HCT116 (cell line): ENCODE measurements around the gene PLEKHO2. TPM values are rescaled to one million over a fixed set of nuclear protein-coding genes. Genes with fewer than 3 reads are reported as not detected.

Experiments
- ATAC-seq: fragments of 200-7000 bp; cut with Tn5 transposase; 2 replicates; pipeline ENCODE4 v1.9.1; 2020; ENCODE audit warnings: mild to moderate bottlenecking, moderate library complexity
- Bru-seq: library from RNA; stranded (reverse); fragments of 400-500 nt; gene quantifications from one replicate; lab custom pipeline; 2021; lab: Mats Ljungman, UMichigan
- BruChase-seq, 2 experiments: library from RNA; stranded (reverse); fragments of 400-500 nt; gene quantifications; one replicate each; lab custom pipeline; 2021; lab: Mats Ljungman, UMichigan
- BruUV-seq: library from RNA; stranded (reverse); fragments of 400-500 nt; replicated peaks from 2 replicates; lab custom pipeline; 2021; lab: Mats Ljungman, UMichigan
- CTCF ChIA-PET: fragments of 300-600 bp; sonication (Branson Sonifier 250); formaldehyde crosslinking; loops from one replicate; lab custom pipeline; 2021; ENCODE audit warnings: antibody characterized with exemption; lab: Charles Lee
- POLR2A ChIA-PET: fragments of 300-600, 350-600 bp; sonication (Branson Sonifier 250); formaldehyde crosslinking; loops from one replicate; lab custom pipeline; 2021; ENCODE audit warnings: antibody characterized with exemption; lab: Charles Lee
- RAD21 ChIA-PET, 2 experiments: fragments of 300-600 bp; sonication (Branson Sonifier 250); formaldehyde crosslinking; loops; one replicate each; lab custom pipeline; 2023; ENCODE audit warnings: low total read pairs in 2 of 2; ENCODE audit not compliant: uncharacterized antibody in 2 of 2, unreplicated experiment in 2 of 2, low non-redundant PET in 1 of 2; lab: Charles Lee
- DNase-seq: peaks from one replicate; pipeline ENCODE4 v3.0.0-alpha.2; 2010; ENCODE audit warnings: low read depth, low spot score
- H2AFZ ChIP-seq: fragments of 200-600 bp; shearing (Covaris generic), sonication (generic); 2 replicates; pipeline ENCODE4 v1.6.1; 2017; ENCODE audit warnings: low read depth, mixed run types, mixed read lengths, antibody characterized with exemption, low read length; ENCODE audit not compliant: poor library complexity, severe bottlenecking
- H3K27ac ChIP-seq: 2 replicates; pipeline ENCODE4 v1.5.1; 2012; ENCODE audit warnings: low read depth, low read length
- H3K27me3 ChIP-seq: fragments of 200-600 bp; sonication (generic); 2 replicates; pipeline ENCODE4 v1.6.1; 2016; ENCODE audit warnings: mixed run types, low read length, mixed read lengths; ENCODE audit not compliant: insufficient read depth
- H3K36me3 ChIP-seq, 2 experiments: fragments of 200-500 bp in 1 of 2; fragments of 200-600 bp in 1 of 2; sonication (Bioruptor generic) in 1 of 2; sonication (generic) in 1 of 2; 2 replicates each; pipeline versions ENCODE4 v1.5.1 to v1.6.1; 2014 to 2016; ENCODE audit warnings: low read length in 2 of 2, inconsistent platforms in 1 of 2, mixed read lengths in 1 of 2, mixed run types in 1 of 2; ENCODE audit not compliant: insufficient read depth in 2 of 2, control insufficient read depth in 1 of 2
- H3K4me1 ChIP-seq, 2 experiments: fragments of 200-600 bp in 1 of 2; sonication (generic) in 1 of 2; 2 replicates each; pipeline versions ENCODE4 v1.5.1 to v1.6.1; 2012 to 2017; ENCODE audit warnings: low read length in 2 of 2, inconsistent platforms in 1 of 2, mild to moderate bottlenecking in 1 of 2, mixed read lengths in 1 of 2, mixed run types in 1 of 2, moderate library complexity in 1 of 2; ENCODE audit not compliant: insufficient read depth in 2 of 2, control insufficient read depth in 1 of 2
- H3K4me2 ChIP-seq: fragments of 200-600 bp; sonication (generic); 2 replicates; pipeline ENCODE4 v1.6.1; 2017; ENCODE audit warnings: mixed run types, low read length, mixed read lengths
- H3K4me3 ChIP-seq, 2 experiments: fragments of 200-600 bp in 1 of 2; sonication (generic) in 1 of 2; replicated peaks in 1 of 2; 2 replicates each; pipeline ENCODE4 v1.5.1; 2011 to 2016; ENCODE audit warnings: low read length in 2 of 2, control low read depth in 1 of 2, low read depth in 1 of 2, mild to moderate bottlenecking in 1 of 2, mixed read lengths in 1 of 2, mixed run types in 1 of 2
- H3K79me2 ChIP-seq: fragments of 200-600 bp; sonication (generic); 2 replicates; pipeline ENCODE4 v1.6.1; 2017; ENCODE audit warnings: mild to moderate bottlenecking, mixed run types, low read length, moderate library complexity, mixed read lengths; ENCODE audit not compliant: insufficient read depth
- H3K9ac ChIP-seq: fragments of 200-600 bp; sonication (generic); 2 replicates; pipeline ENCODE4 v1.6.1; 2016; ENCODE audit warnings: low read length, mixed read lengths
- H3K9me2 ChIP-seq: fragments of 200-600 bp; sonication (generic), shearing (Covaris generic); 2 replicates; pipeline ENCODE4 v1.6.1; 2017; ENCODE audit warnings: mixed run types, mild to moderate bottlenecking, moderate library complexity; ENCODE audit not compliant: insufficient read depth
- H3K9me3 ChIP-seq, 2 experiments: fragments of 200-500 bp in 1 of 2; fragments of 200-600 bp in 1 of 2; sonication (Bioruptor generic) in 1 of 2; sonication (generic) in 1 of 2; 2 replicates each; pipeline ENCODE4 v1.6.1; 2014 to 2017; ENCODE audit warnings: low read length in 2 of 2, mixed read lengths in 2 of 2, inconsistent platforms in 1 of 2, low read depth in 1 of 2, mild to moderate bottlenecking in 1 of 2, mixed run types in 1 of 2, moderate library complexity in 1 of 2; ENCODE audit not compliant: control insufficient read depth in 1 of 2, insufficient read depth in 1 of 2
- H4K20me1 ChIP-seq: fragments of 200-600 bp; sonication (generic), shearing (Covaris generic); 2 replicates; pipeline ENCODE4 v1.6.1; 2017; ENCODE audit warnings: mixed run types, mild to moderate bottlenecking, moderate library complexity; ENCODE audit not compliant: insufficient read depth
- EGR1 ChIP-seq: IDR thresholded peaks from 2 replicates; pipeline ENCODE4 v1.6.1; 2012; ENCODE audit warnings: low read depth
- POLR2A ChIP-seq: IDR thresholded peaks from 2 replicates; pipeline ENCODE4 v1.7.0; 2011; ENCODE audit warnings: borderline replicate concordance; ENCODE audit not compliant: insufficient read depth, insufficient read length; ENCODE audit errors: extremely low read depth
- POLR2AphosphoS5 ChIP-seq: IDR thresholded peaks from 2 replicates; pipeline ENCODE4 v1.6.1; 2011; ENCODE audit warnings: mild to moderate bottlenecking, low read depth, low read length, moderate library complexity
- RAD21 ChIP-seq: IDR thresholded peaks from 2 replicates; pipeline ENCODE4 v1.6.1; 2012; ENCODE audit warnings: low read depth, mild to moderate bottlenecking
- SIN3A ChIP-seq: IDR thresholded peaks from 2 replicates; pipeline ENCODE4 v1.6.1; 2012; ENCODE audit warnings: low read depth
- TCF7L2 ChIP-seq: IDR thresholded peaks from 2 replicates; pipeline ENCODE4 v1.7.0; 2011; ENCODE audit warnings: borderline replicate concordance, inconsistent platforms; ENCODE audit not compliant: insufficient read depth, insufficient read length; ENCODE audit errors: extremely low read depth
- intact Hi-C: fragments of 100-400 bp; cut with micrococcal nuclease; formaldehyde crosslinking; loops from 2 replicates; pipeline ENCODE4 v1.10.0; 2022
- long read RNA-seq: library from polyadenylated mRNA; unstranded; transcript quantifications from one replicate; pipeline ENCODE4 v2.0.0, GENCODE V29; 2021; ENCODE audit not compliant: unreplicated experiment
- polyA plus RNA-seq: library from polyadenylated mRNA; unstranded; fragments of >200 nt; gene quantifications from 2 replicates; pipeline ENCODE4 v1.2.1, GENCODE V29; 2012; ENCODE audit warnings: missing spikeins
- total RNA-seq: library from RNA; stranded (reverse); gene quantifications from one replicate; pipeline ENCODE4 v1.2.1, GENCODE V29; 2021; ENCODE audit not compliant: unreplicated experiment
- TF ChIP-seq, protein P1 (sequence below), 3 experiments: fragments of 200-600 bp in 1 of 3; sonication (generic) in 1 of 3; IDR thresholded peaks in 2 of 3; conservative IDR thresholded peaks in 1 of 3; 2 replicates each; pipeline ENCODE4 v1.5.1; 2012 to 2017; ENCODE audit warnings: low read depth in 2 of 3, low read length in 2 of 3, antibody characterized with exemption in 1 of 3, borderline replicate concordance in 1 of 3, control low read depth in 1 of 3, mild to moderate bottlenecking in 1 of 3, mixed read lengths in 1 of 3, mixed run types in 1 of 3, moderate library complexity in 1 of 3; ENCODE audit not compliant: insufficient read depth in 1 of 3

Gene PLEKHO2, protein sequence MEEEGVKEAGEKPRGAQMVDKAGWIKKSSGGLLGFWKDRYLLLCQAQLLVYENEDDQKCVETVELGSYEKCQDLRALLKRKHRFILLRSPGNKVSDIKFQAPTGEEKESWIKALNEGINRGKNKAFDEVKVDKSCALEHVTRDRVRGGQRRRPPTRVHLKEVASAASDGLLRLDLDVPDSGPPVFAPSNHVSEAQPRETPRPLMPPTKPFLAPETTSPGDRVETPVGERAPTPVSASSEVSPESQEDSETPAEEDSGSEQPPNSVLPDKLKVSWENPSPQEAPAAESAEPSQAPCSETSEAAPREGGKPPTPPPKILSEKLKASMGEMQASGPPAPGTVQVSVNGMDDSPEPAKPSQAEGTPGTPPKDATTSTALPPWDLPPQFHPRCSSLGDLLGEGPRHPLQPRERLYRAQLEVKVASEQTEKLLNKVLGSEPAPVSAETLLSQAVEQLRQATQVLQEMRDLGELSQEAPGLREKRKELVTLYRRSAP
- total RNA-seq (8.0 TPM), Bru-seq, nascent RNA (percentile 70 among the genes with signal in this experiment), BruChase-seq, experiment 1, labeled RNA remaining after a 6-hour chase (percentile 85 among the genes with signal in this experiment), BruChase-seq, experiment 2, labeled RNA remaining after a 2-hour chase (percentile 90 among the genes with signal in this experiment)
- 6.3 and 7.2 TPM in 2 replicates for polyA plus RNA-seq
- long read RNA-seq, partial matches to known transcripts = 1 of 1 reads
- long read RNA-seq, other reads (novel, unspliced or antisense) = 0 of 1 reads

DNA sequence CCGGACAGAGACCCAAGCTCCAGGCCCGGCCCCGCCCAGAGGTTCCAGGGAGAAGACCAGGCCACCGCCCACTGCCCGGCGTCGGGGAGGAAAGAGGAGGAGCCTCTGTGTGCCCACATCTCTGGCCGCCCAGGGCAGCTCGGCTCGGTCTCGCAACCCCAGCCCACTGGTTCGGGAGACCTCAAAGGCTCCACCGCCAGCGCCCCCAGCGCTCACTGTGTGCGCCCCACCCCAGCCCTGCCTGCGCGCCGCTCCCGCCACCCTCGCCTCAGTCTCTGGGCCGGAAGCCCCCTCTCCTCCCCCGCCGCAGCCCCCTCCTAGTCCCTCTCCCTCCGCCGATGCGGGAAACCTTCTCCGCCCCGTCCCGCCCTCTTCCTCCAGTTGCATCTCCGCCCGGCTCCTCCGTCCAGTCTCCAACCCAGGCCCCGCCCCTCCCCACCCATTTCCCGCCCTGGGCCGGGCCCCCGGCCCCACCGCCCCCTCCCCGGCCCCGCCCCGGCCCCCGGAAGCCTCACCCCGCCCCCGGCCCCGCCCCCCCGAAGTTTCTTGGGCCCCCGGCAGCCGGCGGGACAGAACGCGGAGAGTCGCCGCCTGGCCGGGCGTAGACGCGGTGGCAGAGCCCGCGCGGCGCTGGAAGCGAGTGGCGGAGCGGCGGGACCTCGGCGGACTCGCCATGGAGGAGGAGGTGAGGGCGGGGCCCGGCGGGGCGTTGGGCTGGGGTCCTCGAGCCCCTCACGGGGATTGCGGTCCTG lies at the start of gene PLEKHO2:
TSS of gene PLEKHO2 (plus strand) at position 572 of the 752 bp plus-strand sequence. CDS start at position 674, 102 bp downstream.
- peaks cover 8 to 24% of the 10 kb centered on the region in 2 experiments for H3K4me1 ChIP-seq
- intact Hi-C loops = no loop called here
- peak within 1 kb of the TSS; percentile 88 for H3K4me2 ChIP-seq
- peak within 1 kb of the TSS; percentile 83 for H3K9ac ChIP-seq
- H3K4me3 ChIP-seq = peak within 1 kb of the TSS; percentile 84 to 87
- ATAC-seq (peak; percentile 97), DNase-seq (peak; percentile 73)
- no peaks in the 10 kb centered on the region for H3K9me2 ChIP-seq
- peak within 1 kb of the TSS; percentile 74 for H3K27ac ChIP-seq
- no peaks in the 10 kb centered on the region for H3K36me3 ChIP-seq
- no peaks in the 10 kb centered on the region for H4K20me1 ChIP-seq
- H2AFZ ChIP-seq = no peak within 1 kb of the TSS
- H3K79me2 ChIP-seq = peaks cover 13% of the 10 kb centered on the region; the same call in 1 of the 2 replicates
- no peaks in the 10 kb centered on the region for H3K9me3 ChIP-seq
- peak; percentile 36 for TF ChIP-seq POLR2A
- TF ChIP-seq RAD21 = no peak
- TF ChIP-seq POLR2AphosphoS5 = peak; percentile 83
- TF ChIP-seq, protein P1, sequence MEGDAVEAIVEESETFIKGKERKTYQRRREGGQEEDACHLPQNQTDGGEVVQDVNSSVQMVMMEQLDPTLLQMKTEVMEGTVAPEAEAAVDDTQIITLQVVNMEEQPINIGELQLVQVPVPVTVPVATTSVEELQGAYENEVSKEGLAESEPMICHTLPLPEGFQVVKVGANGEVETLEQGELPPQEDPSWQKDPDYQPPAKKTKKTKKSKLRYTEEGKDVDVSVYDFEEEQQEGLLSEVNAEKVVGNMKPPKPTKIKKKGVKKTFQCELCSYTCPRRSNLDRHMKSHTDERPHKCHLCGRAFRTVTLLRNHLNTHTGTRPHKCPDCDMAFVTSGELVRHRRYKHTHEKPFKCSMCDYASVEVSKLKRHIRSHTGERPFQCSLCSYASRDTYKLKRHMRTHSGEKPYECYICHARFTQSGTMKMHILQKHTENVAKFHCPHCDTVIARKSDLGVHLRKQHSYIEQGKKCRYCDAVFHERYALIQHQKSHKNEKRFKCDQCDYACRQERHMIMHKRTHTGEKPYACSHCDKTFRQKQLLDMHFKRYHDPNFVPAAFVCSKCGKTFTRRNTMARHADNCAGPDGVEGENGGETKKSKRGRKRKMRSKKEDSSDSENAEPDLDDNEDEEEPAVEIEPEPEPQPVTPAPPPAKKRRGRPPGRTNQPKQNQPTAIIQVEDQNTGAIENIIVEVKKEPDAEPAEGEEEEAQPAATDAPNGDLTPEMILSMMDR (IDR thresholded peaks at IDR 0.05 in 2 of 3, conservative IDR thresholded peaks at IDR 0.05 in 1 of 3; ENCODE audit: borderline replicate concordance in 1 of 3, insufficient read depth in 1 of 3, low read depth in 2 of 3, low read length in 2 of 3) = no peak
- TF ChIP-seq TCF7L2 = peak; percentile 78
- peak; percentile 43; the same call in 1 of the 2 replicates for TF ChIP-seq EGR1
- TF ChIP-seq SIN3A = peak; percentile 27; the same call in 1 of the 2 replicates
- BruUV-seq = no TSS peak
- no peaks in the 10 kb centered on the region for H3K27me3 ChIP-seq
- POLR2A ChIA-PET = interaction anchor here (0.6 to 1.8 kb wide), 3 partner anchors 15 to 148 kb away, joined by 3 to 6 read pairs (median 3); partner anchors contain the start of genes PIF1 and SPG21
- CTCF ChIA-PET = interaction anchor here (1.0 kb wide), 1 partner anchor 110 kb away, joined by 4 read pairs; no protein-coding TSS in a partner anchor
- RAD21 ChIA-PET = interaction anchor here in 1 of 2 experiments (0.6 kb wide), 1 partner anchor 131 kb away, joined by 3 read pairs; no protein-coding TSS in a partner anchor
